ENCODE data around the gene SAMD14.

- TF ChIP-seq POLR2A (IDR thresholded peaks at IDR 0.05) (no peak), CTCF (IDR thresholded peaks at IDR 0.05) (no peak), POLR2AphosphoS5 (IDR thresholded peaks at IDR 0.05) (no peak)
Measured at GRCh38 chr17:50113624-50114320, 16.2 kb downstream of the SAMD14 start.
